NCI-H1105 (cell line): ENCODE measurements around the gene TWSG1.
"Not testable (repeated sequence)": the region's sequence is repeated elsewhere in the genome, so short reads cannot be mapped to it uniquely, and the experiment has no call there.

Experiments used
- DNase-seq: peaks from one replicate; lab custom pipeline; 2025; lab: John Stamatoyannopoulos, UW

TWSG1 gene

DNA sequence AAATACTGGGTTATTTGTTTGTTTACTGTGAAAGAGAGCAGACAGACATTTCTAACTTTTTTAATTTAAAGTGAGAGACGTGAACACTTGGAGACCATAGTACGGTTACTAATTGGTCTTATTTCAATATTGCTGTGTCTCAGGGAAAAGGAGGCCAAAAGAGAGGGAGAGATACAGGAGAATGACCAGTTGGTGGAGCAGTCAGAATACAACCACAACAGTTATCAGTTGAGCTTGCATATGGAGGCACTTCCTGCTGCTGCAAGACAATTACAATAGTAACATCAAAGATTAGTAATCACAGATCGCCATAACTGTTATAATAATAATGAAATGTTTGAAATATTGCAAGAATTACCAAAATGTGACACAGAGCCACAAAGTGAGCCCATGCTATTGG lies 58.2 kb downstream of the TWSG1 start:
- DNase-seq = no peak

DNA sequence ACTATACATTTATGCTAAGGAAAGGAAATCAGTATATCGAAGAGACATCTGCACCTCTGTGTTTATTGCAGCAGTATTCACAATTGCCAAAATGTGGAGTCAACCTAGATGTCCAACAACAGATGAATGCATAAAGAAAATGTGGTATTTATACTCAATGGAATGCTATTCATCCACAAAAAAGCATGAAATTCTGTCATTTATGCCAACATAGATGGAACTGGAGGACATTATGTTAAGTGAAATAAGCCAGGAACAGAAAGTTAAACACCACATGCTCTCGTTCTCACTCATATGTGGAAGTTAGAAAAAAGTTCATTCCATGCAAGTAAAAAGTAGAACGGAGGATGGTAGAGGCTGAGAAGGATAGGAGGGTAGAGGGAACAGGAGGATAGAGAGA lies 59.5 kb downstream of the TWSG1 start:
- no peak for DNase-seq

DNA sequence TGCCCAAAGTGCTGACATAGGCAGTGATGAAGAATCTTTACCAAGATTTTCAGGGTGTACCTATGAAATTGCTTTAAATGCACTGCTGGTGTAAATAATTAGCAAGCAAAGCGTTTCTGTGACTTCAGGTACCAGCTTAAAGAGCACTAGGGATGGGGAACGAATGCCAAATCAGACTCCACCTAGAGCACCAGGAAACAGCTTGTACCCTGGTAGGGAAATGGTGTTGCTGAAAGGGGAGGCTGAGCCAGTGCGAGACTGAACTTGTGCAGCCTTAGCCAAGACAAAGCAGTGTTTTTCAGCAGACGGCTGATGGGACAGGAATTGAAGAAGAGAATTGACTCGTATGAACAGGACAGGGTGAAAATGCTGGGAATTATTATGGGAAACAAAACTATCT lies 65.6 kb downstream of the TWSG1 start:
- DNase-seq = no peak

DNA sequence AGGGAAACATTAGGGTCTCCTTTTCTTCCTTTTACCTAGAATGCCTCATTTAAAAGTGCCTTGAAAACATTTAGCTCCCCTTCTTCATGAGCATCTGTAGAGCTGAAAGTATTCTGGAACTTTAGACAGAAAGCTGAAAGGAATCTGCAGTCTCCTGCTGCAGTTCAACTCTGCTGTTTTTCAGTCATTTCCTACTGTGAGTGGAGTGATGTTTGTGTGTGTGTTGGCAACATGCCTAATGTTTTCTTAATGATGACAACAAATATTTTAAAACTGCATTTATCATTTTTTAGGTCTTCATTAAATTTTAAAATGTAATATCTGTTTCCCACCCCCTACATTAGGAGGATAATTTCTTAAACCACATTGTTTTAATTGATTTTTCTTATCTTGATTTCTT lies 66.6 kb downstream of the TWSG1 start:
- DNase-seq = no peak

GRCh38 chr18:9402358-9403007 lies 67.9 kb downstream of the TWSG1 start:
- DNase-seq = not testable (repeated sequence)

DNA sequence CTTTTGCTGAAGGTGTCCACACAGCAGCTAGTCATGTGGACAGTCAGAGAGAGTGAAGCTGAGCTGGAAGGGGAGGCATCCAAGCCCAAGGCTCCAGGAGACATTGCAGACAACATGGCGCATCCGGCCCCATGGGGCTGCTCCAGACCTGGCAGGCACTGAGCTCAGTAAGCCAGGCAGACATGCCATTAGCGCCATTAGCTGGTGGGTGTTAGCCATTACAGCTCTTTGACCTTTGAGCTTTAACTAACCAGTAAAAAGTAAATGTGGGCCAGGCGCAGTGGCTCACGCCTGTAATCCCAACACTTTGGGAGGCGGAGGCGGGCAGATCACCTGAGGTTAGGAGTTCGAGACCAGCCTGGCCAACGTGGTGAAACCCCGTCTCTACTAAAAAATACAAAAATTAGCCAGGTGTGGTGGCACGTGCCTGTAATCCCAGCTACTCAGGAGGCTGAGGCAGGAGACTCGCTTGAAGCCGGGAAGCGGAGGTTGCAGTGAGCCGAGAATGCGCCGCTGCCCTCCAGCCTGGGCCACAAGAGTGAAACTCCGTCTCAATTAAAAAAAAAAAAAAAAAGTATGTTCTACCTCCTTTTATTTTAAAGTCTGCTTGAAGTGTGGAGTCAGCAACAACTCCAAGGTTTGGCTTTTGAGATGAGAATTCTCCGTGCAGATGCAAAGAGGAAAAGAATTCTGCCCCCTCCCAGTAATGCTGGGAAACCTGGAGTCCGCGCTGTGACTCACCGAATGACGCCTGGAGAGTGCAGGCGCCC lies 69.4 kb downstream of the TWSG1 start:
- DNase-seq = no peak

- DNase-seq = no peak
Measured at GRCh38 chr18:9404565-9405060, 70.0 kb downstream of the TWSG1 start.

DNA sequence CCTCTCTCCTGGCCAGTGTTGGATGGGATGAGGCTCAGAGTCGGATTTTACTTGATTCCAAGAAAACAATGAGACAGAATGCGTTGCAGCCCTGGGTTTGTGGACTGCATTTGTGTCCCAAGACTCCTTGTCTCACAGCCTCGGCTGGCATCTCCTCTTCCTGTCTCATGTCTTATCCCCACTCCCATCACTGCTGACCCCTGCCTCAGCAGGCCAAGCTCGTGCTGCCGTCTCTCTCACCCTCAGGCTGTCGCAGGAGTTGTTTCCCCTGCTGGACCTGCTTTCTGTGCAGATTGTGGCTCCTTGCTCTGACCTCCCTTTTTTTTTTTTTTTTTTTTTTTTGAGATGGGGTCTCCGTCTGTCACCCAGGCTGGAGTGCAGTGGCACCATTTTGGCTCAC lies 70.6 kb downstream of the TWSG1 start:
- no peak for DNase-seq

GRCh38 chr18:9405977-9406376 lies 71.4 kb downstream of the TWSG1 start:
- DNase-seq = no peak

DNA sequence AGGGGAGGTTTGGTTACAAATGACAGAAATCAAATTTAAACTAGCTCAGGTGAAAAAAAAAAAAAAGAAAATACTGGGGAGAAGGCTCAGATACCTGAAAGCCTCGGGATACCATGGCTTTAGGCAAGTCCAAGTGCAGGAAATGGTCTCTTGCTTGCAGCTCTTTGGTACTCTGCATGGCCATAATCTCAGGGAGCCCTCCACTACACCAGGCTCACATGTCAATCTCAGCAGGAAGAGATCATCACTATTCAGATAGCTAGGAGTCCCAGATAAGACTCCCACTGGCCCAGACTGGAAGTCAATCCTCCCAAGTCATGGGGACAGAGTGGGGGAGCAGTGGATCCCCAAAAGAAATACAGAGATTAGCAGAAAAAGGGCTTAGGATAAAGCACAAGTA lies 75.9 kb downstream of the TWSG1 start:
- no peak for DNase-seq

DNA sequence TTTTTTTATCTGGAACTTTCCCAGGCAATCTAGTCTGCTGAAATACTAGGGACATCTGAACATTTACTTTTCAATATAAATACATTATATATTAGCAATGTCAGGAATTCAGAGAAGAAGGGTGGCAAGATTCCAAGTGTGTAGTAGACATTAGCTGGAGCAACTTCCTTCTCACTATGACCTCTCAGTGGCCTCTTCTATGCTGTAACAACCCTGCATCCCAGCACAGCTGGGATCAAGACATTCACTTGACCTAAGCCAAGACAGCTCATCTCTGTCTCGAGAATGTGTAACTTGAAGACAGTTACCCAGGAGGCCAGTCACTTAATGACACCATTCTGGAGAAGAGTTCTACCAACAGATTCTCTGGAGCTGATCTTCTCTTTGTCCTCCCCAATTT lies 79.0 kb downstream of the TWSG1 start:
- DNase-seq = no peak

- DNase-seq = no peak
Measured at GRCh38 chr18:9416563-9417072, 82.0 kb downstream of the TWSG1 start.

DNA sequence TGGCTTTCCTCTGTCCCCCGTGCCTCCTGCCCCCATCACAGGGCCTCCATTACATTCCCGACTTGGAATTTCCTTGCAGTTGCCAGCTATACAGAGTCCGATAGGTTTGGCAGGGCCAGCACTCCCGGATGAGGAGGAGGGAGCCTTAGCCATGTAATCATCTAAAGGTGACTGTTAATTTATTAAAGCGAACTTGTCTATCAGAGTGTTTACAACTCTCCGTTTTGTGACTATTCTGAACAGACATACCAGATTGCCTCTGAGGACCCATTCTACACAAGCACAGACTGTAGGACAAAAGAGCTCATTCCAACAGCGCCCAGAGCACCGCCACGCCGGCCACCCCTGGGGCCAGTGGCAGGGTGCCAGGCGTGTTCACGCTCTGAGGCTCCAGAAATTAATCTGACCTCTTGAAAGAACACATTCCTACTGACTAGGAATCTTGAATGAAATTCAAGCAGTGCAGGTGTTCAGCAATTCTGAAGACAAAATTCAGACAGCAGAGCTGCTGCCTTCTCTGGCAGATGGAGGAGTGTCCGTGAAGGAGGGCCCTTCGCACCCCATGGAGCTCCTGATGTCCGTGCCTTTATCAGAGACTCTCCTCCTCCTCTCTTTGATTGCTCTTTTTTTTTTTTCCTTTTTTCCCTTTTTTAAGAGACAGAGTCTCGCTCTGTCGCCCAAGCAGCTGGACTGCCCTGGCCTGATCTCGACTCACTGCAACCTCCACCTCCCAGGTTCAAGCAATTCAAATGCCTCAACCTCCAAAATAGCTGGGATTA lies 82.7 kb downstream of the TWSG1 start:
- no peak for DNase-seq

DNA sequence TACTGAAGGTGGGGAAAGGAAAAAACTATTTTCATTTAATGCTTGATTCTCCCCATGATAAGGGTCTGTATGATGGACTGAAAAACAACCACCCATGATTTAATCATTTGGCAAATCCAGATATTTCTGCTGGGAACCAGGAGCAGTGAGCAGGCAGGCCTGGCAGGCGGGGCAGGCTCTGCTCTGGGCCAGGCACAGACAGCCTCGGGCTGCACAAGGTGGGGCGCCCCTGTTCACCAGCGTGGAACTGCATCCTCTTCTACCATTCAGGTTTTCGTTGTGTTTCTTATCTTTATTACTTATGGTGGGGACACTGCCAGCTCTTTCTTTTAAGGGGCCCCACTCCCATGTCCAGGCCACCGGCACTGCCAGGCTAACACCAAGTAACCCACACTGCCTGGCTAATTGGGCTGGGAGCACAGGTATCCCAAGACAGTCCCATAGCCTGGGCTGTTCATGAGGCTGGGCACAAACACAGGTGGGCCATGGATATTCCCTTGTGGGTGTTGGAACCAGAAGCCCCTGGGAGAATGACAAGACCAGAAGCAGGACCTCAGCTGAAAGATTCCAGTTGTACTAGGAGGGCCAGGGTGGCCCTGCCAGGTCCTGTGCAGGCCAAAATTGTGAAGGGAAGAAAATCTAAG lies 83.6 kb downstream of the TWSG1 start:
- no peak for DNase-seq

GRCh38 chr18:9419956-9420631 lies 85.5 kb downstream of the TWSG1 start:
- DNase-seq = no peak

DNA sequence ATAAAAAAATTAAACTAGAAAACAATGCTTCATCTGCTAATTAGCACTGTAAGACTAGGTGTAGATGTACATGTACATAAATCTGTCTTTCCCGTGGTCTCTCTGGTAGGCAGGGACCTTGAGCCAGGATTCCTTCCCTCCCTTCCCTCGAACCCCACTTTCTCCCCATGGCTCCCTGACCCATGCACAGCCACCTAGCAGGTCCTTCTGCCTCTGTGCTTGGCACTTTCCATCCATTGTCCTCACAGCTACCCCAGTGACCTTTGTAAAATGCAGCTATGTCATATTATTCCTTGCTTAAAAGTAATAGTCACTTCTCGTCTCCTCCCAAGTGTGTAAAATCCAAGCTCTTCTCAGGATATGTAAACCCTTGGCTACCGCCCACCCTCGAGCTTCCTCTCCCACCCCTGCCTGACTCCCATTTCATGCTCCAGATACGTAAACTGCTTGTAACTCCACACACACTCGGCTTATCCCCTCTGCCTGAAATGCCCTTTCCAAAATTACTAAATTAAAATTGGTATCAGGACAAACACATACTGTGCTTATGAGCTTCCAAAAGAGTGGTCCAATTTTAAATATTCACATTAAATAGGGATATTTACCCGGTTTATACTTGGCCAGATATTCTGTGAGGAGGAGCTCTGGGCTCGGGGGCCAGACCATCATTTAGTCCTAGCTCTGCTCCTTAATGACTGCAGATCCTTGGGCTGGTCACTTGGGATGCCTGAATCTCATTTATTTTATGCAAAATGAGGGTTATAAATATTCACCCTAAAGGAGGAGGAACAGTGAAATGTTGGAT lies 86.7 kb downstream of the TWSG1 start:
- no peak for DNase-seq

DNA sequence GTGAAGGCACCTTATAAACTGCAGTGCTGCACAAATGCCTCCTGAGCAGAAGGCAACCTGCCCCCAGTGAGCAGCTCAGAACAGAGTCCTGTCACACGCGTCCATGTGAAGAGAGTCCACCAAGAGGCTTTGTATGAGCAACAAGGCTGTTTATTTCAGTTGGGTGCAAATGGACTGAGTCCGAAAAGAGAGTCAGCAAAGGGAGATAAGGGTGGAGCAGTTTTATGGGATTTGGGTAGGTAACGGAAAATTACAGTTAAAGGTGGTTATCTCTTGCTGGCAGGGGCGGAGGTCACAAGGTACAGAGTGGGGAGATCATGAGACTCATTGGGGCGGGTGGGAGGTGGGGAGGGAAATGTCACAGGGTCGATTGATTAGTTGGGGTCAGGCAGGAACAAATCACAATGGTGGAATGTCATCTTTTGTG lies 87.3 kb downstream of the TWSG1 start:
- DNase-seq = no peak

GRCh38 chr18:9422816-9423519 lies 88.4 kb downstream of the TWSG1 start:
- DNase-seq = no peak

DNA sequence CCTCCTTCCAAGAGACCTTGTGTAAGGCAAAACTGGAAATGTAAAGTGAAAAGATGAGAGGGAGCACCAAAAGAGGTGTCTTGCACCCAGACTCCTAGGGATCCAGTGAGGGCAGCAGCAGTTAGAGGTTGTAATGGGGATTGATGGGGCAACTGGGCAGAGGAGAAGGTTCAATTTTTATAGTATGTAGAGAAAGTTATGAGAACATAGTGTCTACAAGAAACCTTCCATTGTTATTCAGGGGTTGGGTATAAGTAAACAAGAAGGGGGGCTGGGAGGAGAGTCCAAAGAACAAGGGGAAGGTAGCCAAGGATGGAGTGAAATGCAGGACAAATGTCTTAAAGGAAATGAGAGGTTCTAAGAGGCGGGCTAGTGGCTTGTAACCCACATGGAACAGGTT lies 89.1 kb downstream of the TWSG1 start:
- DNase-seq = not testable (repeated sequence)

- DNase-seq = not testable (repeated sequence)
Measured at GRCh38 chr18:9424235-9424634, 89.7 kb downstream of the TWSG1 start.
